Central memory CD4-positive, alpha-beta T cell (primary cell): ENCODE data around the gene FAM83F.
"Not testable (repeated sequence)": the region's sequence is repeated elsewhere in the genome, so short reads cannot be mapped to it uniquely, and the experiment has no call there.

Source experiments
- DNase-seq: peaks from one replicate; pipeline ENCODE4 v3.0.0; 2022

FAM83F gene

GRCh38 chr22:39966470-39966869 lies 28.3 kb upstream of the FAM83F start:
- no peak for DNase-seq

- DNase-seq: no peak
These were observed 27.5 kb upstream of the FAM83F start for GRCh38 chr22:39967103-39967829.

GRCh38 chr22:39967996-39968972 lies 26.5 kb upstream of the FAM83F start:
- no peak for DNase-seq

GRCh38 chr22:39970742-39971141 lies 24.0 kb upstream of the FAM83F start:
- DNase-seq: no peak

- no peak for DNase-seq
These were observed 22.1 kb upstream of the FAM83F start for GRCh38 chr22:39972641-39973040.

GRCh38 chr22:39973656-39974055 lies 21.1 kb upstream of the FAM83F start:
- DNase-seq: no peak

- DNase-seq: no peak
These were observed 20.7 kb upstream of the FAM83F start for GRCh38 chr22:39974065-39974464.

GRCh38 chr22:39979048-39979447 lies 15.7 kb upstream of the FAM83F start:
- no peak for DNase-seq

GRCh38 chr22:39979458-39979857 lies 15.3 kb upstream of the FAM83F start:
- DNase-seq: no peak

- no peak for DNase-seq
These were observed 14.2 kb upstream of the FAM83F start for GRCh38 chr22:39980596-39980995.

GRCh38 chr22:39983346-39983745 lies 11.4 kb upstream of the FAM83F start:
- no peak for DNase-seq

GRCh38 chr22:39984006-39984405 lies 10.7 kb upstream of the FAM83F start:
- DNase-seq: no peak

GRCh38 chr22:39984746-39985145 lies 10.0 kb upstream of the FAM83F start:
- no peak for DNase-seq

GRCh38 chr22:39985383-39986035 lies 9.2 kb upstream of the FAM83F start:
- DNase-seq: no peak

- DNase-seq: no peak
These were observed 6.2 kb upstream of the FAM83F start for GRCh38 chr22:39988386-39989114.

- DNase-seq: no peak
These were observed 5.1 kb upstream of the FAM83F start for GRCh38 chr22:39989633-39990032.

GRCh38 chr22:39990686-39991085 lies 4.1 kb upstream of the FAM83F start:
- DNase-seq: no peak

GRCh38 chr22:39991159-39991860 lies 3.4 kb upstream of the FAM83F start:
- no peak for DNase-seq

GRCh38 chr22:39992088-39992826 lies 2.5 kb upstream of the FAM83F start:
- no peak for DNase-seq

GRCh38 chr22:39992894-39993293 lies 1.9 kb upstream of the FAM83F start:
- DNase-seq: not testable (repeated sequence)

- DNase-seq: peak; percentile 67
These were observed 651 bp upstream of the FAM83F start for GRCh38 chr22:39994041-39994565.
